Stimulated activated naive CD8-positive, alpha-beta T cell treated with anti-CD3 and anti-CD28 coated beads, Interleukin-15, Interleukin-2, amounts not matched to agents 100 ng/mL and 50 ng/mL, for 24 hours (primary cell): Measurements from ENCODE around the gene MAML3.

Source experiments
- H3K27ac Mint-ChIP-seq: one replicate; pipeline ENCODE4 v1.8.0; 2021; ENCODE audit warnings: mild to moderate bottlenecking, mixed read lengths
- H3K27me3 Mint-ChIP-seq: one replicate; pipeline ENCODE4 v1.8.0; 2021; ENCODE audit warnings: mixed read lengths
- H3K36me3 Mint-ChIP-seq: one replicate; pipeline ENCODE4 v1.8.0; 2021; ENCODE audit warnings: low read depth, mixed read lengths
- H3K4me1 Mint-ChIP-seq: one replicate; pipeline ENCODE4 v1.8.0; 2021; ENCODE audit warnings: low read depth, mixed read lengths
- H3K4me3 Mint-ChIP-seq: one replicate; pipeline ENCODE4 v1.8.0; 2021; ENCODE audit warnings: mild to moderate bottlenecking, mixed read lengths
- H3K9me3 Mint-ChIP-seq: one replicate; pipeline ENCODE4 v1.8.0; 2021; ENCODE audit warnings: mixed read lengths

The MAML3 gene

DNA sequence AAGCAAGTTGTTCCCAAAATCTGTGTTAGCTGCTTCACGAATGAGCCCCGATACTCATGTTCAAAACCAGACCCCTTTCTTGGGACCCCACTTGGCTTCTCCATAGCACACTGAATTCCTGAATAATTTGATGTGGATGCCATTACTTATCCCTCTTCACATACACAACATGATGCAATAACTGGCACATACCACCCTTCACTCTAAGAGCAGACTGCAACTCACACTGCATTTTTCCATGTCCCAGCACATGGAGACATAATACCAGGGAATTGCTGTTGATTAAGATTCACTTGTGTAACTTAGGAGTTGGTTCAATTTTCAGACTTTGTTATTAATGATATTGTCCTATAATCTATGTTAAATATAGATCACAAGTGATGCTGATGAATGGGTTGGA lies 213.4 kb downstream of the MAML3 start:
- Mint-ChIP-seq H3K4me3 (no peak overlapping the region), H3K4me1 (no peaks in the 10 kb centered on the region), H3K27ac (no peak overlapping the region), H3K9me3 (no peaks in the 10 kb centered on the region), H3K27me3 (no peaks in the 10 kb centered on the region), H3K36me3 (no peaks in the 10 kb centered on the region)

DNA sequence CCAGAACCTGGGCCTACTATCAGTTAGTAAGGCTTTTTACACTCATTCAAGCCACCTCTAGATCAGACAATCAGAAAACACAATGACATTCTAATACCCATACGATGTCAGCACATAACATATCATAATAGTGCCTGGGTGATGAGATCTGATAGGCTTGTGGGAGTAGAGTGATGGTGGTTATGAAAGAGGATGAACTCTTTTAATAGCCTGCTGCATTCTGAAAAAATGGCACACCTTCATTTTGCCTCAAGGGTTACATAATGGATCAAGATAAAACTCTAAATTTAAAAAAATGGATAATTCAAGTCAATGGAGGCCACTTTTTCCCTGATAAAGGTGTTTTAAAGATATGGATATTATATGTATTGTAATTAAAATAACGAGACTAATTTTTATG lies 215.6 kb downstream of the MAML3 start:
- H3K27me3 Mint-ChIP-seq = no peaks in the 10 kb centered on the region
- no peaks in the 10 kb centered on the region for H3K4me1 Mint-ChIP-seq
- no peaks in the 10 kb centered on the region for H3K36me3 Mint-ChIP-seq
- no peak overlapping the region for H3K27ac Mint-ChIP-seq
- no peaks in the 10 kb centered on the region for H3K9me3 Mint-ChIP-seq
- H3K4me3 Mint-ChIP-seq = no peak overlapping the region

DNA sequence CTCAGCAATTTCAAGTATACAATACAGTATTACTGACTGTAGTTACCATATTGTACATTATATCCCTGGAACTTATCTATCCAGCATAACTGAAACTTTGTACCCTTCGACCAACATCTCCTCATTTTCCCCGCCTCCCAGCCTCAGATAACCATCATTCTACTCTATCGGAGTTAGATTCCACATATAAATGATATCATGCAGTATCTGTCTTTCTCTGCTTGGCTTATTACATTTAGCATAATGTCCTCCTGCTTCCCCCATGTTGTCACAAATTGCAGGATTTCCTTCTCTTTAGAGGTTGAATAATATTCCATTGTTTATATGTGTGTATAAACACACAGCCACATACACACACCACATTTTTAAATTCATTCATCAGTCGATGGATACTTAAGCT lies 218.1 kb downstream of the MAML3 start:
- H3K27ac Mint-ChIP-seq = no peak overlapping the region
- no peaks in the 10 kb centered on the region for H3K36me3 Mint-ChIP-seq
- H3K27me3 Mint-ChIP-seq = no peaks in the 10 kb centered on the region
- H3K9me3 Mint-ChIP-seq = no peaks in the 10 kb centered on the region
- no peak overlapping the region for H3K4me3 Mint-ChIP-seq
- H3K4me1 Mint-ChIP-seq = no peaks in the 10 kb centered on the region

DNA sequence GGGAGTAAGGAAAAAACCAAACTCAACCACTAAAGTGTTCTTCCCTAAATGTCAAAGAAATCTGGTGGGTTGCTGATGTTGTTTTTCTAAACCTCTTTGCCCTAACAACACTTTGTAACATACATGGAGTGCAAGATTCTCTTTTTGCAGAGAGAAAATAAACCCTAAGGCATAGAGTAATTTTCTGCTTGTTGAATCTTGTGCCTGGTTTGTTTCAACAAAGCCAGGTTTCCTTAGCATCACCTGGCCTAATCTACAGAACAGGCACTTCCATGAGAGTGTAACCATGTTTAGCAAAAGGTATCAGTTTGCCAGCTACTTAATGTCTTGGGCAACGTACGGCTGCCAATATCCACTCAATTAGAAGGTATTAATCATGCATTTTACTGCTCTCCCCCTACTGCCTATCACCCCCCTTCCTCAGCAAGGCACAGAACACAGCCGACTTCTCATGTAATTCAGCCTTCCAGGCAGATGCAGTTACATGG lies 219.2 kb downstream of the MAML3 start:
- Mint-ChIP-seq H3K4me3 (no peak overlapping the region), H3K27me3 (no peaks in the 10 kb centered on the region), H3K4me1 (no peaks in the 10 kb centered on the region), H3K36me3 (no peaks in the 10 kb centered on the region), H3K9me3 (no peaks in the 10 kb centered on the region), H3K27ac (no peak overlapping the region)

DNA sequence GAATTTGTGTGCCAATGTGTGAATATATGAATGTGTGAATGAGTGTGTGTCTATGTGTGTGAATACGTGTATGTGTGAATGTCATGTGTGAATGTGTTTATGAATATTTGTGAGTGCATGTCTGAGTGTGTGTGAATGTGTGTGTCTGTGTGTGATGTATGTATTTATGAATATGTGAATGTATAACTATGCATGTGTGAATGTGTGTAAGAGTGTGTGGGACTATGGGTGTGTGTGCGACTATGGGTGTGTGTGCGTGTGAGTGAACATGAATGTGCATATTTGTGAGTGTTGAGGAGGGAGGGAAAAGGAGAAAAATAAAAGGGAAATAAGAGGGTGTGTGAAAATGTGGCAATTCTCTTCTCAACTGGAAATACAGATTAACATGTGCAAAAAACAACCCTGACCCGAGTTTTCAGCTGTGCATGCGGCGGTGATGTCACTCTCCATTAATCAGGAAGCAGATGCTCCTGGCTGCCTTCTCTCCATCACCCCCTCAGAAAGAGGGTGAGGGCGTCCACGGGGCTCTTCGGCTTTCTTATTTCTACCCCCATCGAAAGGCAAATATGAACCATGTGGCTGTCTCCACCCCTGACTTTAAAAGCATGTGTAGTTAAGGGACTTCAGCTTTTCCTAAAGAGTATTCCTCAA lies 219.8 kb downstream of the MAML3 start:
- no peak overlapping the region for H3K27ac Mint-ChIP-seq
- no peak overlapping the region for H3K4me3 Mint-ChIP-seq
- no peaks in the 10 kb centered on the region for H3K9me3 Mint-ChIP-seq
- no peaks in the 10 kb centered on the region for H3K27me3 Mint-ChIP-seq
- H3K36me3 Mint-ChIP-seq = no peaks in the 10 kb centered on the region
- H3K4me1 Mint-ChIP-seq = no peaks in the 10 kb centered on the region

DNA sequence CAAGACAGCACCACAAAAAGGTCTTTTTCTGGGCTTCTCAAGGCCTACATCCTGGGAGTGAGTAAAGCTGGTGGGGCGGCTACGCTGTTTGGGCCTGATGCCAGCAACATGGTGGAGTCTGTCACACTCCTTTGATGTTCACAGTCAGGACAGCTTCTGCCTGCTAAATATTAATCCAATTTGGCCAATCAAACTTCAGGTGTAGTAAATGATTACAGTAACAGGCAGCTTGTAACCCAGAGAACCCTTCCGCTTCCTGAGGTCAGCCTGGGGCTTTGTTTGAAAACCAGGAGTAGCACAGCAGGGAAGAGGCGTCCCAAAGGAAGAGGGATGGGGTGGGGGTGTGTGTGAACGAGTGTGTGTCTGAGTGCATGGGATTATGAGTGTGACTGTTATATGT lies 220.4 kb downstream of the MAML3 start:
- peaks cover 4% of the 10 kb centered on the region for H3K27me3 Mint-ChIP-seq
- no peaks in the 10 kb centered on the region for H3K9me3 Mint-ChIP-seq

DNA sequence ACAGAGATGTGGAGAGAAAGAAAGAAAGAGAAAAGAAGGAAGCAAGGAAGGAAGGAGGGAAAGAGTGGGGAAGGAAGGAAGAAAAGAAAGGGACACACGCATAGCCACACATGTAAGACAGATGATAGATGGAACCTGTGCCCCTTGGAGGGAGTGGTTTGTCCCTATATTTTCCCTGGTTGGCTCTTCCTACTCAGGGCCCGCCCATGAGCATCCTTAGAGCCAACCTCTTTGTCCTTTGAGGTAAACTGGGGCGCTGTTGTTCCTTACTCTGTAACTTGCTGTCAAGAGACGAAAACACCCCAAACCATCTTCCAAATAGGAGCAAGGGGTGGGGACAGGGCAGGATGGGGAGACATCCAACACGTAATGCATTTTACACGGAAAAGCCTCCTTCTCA lies 220.9 kb downstream of the MAML3 start:
- H3K27ac Mint-ChIP-seq = no peak overlapping the region
- no peaks in the 10 kb centered on the region for H3K4me1 Mint-ChIP-seq
- no peaks in the 10 kb centered on the region for H3K36me3 Mint-ChIP-seq

More for the DNA sequence above, 220.4 kb downstream of the MAML3 start:
- Mint-ChIP-seq H3K27ac (no peak overlapping the region), H3K4me1 (no peaks in the 10 kb centered on the region), H3K4me3 (no peak overlapping the region), H3K36me3 (no peaks in the 10 kb centered on the region)

DNA sequence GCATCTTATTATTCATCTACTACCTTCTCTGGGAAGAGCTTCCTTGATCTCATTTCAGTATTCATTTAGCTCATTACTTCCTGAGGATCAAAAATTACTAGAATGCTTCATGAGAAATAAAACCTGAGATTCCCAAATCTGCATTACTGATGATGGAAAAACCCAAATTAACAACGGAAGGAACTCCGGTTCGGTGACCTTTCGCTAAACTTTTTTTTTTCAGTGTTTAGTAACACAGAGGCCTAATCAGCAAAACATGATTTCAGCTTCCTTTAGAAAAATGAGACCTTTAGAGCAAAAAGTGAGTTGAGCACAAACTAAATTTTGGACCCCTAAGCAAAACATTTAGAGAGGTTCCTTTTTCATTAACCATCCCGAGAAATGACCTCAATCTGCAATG lies 229.2 kb downstream of the MAML3 start:
- no peaks in the 10 kb centered on the region for H3K36me3 Mint-ChIP-seq
- H3K27ac Mint-ChIP-seq = no peak overlapping the region

More for the DNA sequence above, 220.9 kb downstream of the MAML3 start:
- H3K9me3 Mint-ChIP-seq = no peaks in the 10 kb centered on the region
- H3K4me3 Mint-ChIP-seq = no peak overlapping the region
- peaks cover 7% of the 10 kb centered on the region for H3K27me3 Mint-ChIP-seq

DNA sequence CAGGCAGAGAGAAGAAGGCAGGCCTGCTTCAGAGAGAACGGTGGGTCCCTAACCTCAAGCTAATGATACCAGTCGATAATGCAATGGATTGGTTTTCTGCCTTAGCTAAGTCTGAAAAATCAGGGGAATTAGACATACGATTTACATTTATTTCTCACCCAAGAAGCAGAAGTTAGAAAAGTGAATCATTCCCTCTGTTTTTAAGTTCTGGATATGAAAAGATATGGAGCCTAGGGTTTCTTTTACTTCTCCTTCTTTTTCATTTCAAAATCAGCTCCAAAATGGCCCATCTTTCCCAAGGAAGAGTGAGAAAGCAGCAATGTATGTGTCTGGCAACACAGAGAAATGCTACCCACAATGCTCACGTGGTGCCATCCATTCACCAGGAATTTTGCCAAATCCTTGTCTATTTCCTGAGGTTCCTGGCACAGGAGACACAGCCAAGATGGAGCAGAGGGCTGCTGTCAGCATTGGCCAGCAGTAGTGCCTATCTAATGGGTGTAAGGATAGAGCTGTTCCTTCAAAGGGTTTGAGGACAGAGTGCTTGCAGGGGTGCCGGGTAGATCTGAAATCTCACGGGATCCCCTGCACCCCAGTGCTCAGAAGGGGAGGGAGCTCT lies 231.5 kb downstream of the MAML3 start:
- no peaks in the 10 kb centered on the region for H3K36me3 Mint-ChIP-seq
- no peaks in the 10 kb centered on the region for H3K27me3 Mint-ChIP-seq
- H3K4me1 Mint-ChIP-seq = no peaks in the 10 kb centered on the region
- no peak overlapping the region for H3K27ac Mint-ChIP-seq
- H3K4me3 Mint-ChIP-seq = no peak overlapping the region
- H3K9me3 Mint-ChIP-seq = no peaks in the 10 kb centered on the region

More for the DNA sequence above, 229.2 kb downstream of the MAML3 start:
- no peak overlapping the region for H3K4me3 Mint-ChIP-seq
- H3K9me3 Mint-ChIP-seq = no peaks in the 10 kb centered on the region
- no peaks in the 10 kb centered on the region for H3K4me1 Mint-ChIP-seq
- H3K27me3 Mint-ChIP-seq = peaks cover 7% of the 10 kb centered on the region

DNA sequence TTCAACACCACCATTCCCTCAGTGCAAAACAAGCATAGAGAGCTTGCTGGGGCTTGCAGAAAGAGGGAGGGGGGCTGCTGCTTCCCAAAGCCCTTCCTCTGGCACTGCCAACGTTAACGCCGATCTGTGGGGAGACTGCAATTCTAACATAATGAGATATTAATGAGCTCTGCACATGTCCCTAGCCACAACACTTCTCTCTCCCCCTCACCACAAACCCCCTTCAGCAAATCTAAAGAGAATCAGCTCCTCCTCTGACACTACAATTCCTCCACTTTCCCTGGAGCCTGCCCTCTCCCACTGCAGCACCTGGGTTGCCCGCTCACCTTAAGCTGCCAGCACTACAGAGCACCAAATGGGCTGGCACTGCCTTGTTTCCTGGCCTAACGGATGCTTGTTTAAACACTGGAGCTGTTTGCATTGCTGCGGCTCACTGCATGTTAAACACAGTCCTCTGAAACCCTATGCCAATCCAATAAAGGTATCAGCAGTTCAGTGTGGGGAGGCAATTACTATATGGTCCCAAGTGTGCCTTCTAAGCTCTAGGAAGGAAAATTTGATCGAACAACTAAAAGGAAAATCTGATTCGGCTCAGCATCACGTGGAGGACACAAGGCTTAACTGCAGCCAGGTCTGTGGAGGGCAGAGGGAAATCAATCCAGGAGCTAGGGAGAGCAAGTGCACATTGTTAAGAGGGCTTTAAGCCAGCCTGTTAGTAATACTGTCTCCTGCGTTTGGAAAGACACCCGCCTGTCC lies 232.4 kb downstream of the MAML3 start:
- Mint-ChIP-seq H3K27me3 (no peaks in the 10 kb centered on the region), H3K27ac (no peak overlapping the region), H3K4me3 (no peak overlapping the region), H3K4me1 (no peaks in the 10 kb centered on the region), H3K36me3 (no peaks in the 10 kb centered on the region), H3K9me3 (no peaks in the 10 kb centered on the region)

DNA sequence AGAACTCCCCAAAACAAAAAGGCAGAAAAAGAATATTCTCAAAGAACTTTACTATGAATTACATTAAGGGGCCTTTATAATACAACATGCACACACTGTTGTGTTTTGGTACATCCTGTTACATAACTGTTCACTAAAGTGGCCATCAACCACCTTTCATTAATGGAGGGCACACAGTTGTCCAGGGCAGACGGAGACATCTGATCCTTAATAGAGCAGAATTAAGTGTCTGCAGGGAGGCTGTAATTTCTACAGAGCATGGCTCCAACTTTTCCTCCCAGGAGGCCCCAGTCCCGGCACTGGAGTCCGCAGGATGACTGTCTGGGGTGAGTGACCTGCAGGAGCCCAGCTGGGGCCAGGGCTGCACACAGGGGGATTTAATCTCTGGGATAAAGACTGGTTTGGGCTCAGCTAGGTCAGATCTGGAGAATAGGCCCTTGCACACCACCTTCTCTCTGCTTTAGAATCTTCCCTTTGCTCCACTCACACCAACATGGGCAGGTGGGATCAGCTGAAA lies 233.4 kb downstream of the MAML3 start:
- H3K36me3 Mint-ChIP-seq = no peaks in the 10 kb centered on the region
- no peak overlapping the region for H3K27ac Mint-ChIP-seq
- no peaks in the 10 kb centered on the region for H3K4me1 Mint-ChIP-seq
- no peak overlapping the region for H3K4me3 Mint-ChIP-seq
- H3K9me3 Mint-ChIP-seq = no peaks in the 10 kb centered on the region
- H3K27me3 Mint-ChIP-seq = no peaks in the 10 kb centered on the region

DNA sequence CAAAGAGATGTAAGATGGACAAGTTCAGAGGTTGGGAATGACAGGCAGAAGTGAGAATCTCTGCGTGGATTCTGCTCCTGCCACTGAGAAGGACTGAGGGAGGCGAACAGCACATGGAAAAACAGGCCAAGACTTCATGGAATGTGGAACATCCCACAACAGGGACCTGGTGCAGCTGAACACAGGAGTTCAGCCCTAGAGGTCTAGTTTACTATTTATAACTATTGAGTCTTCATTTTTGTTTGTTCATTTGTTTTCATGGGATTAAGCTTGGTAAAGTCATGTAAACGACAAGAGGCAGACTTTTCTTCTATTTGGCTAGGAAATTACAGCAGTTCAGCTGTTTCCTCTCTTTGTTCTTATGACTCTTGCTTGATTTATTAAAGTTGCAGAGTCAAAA lies 234.5 kb downstream of the MAML3 start:
- Mint-ChIP-seq H3K9me3 (no peaks in the 10 kb centered on the region), H3K4me1 (no peaks in the 10 kb centered on the region), H3K36me3 (no peaks in the 10 kb centered on the region), H3K27me3 (no peaks in the 10 kb centered on the region), H3K27ac (no peak overlapping the region), H3K4me3 (no peak overlapping the region)

DNA sequence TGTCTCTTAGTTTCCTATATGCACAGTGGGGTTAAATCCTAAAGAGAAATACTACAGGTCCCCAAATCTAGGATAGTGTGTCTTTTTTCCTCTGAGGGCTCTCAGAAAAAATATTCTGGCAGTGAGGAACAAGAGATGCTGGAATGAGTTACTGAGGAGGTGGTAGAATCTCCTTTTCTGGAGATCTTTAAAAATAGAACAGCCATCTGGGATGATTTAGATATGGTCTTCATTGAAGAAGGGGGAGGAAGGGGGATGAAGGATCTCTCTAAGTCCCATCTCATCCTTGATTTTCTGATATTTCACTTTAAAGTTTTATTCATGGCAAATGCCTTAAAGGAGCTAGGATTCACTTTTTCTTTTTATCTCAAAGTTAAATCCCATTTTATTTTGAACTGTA lies 235.0 kb downstream of the MAML3 start:
- H3K4me3 Mint-ChIP-seq = no peak overlapping the region
- H3K4me1 Mint-ChIP-seq = no peaks in the 10 kb centered on the region
- H3K27me3 Mint-ChIP-seq = no peaks in the 10 kb centered on the region
- H3K27ac Mint-ChIP-seq = no peak overlapping the region
- no peaks in the 10 kb centered on the region for H3K36me3 Mint-ChIP-seq
- no peaks in the 10 kb centered on the region for H3K9me3 Mint-ChIP-seq

DNA sequence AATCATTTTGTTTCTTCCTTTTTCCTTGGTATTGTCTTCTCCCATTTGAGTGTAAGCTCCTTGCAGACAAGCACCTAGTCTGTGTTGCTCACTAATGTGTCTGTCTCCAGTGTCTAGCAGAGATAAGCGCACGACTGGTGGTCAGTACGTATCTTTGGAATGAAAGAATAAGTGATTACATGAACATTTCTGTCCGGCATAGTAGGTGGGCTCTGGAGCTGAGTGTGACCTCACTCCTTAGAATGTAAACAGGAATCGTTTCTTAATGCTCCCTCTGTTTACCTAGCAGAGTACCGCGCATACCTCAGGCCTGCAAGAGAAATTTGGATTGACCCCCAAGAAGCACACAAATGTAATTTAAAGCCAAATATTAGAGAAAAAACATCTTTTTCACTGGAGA lies 235.4 kb downstream of the MAML3 start:
- Mint-ChIP-seq H3K4me1 (no peaks in the 10 kb centered on the region), H3K36me3 (no peaks in the 10 kb centered on the region), H3K27ac (no peak overlapping the region), H3K4me3 (no peak overlapping the region), H3K9me3 (no peaks in the 10 kb centered on the region), H3K27me3 (no peaks in the 10 kb centered on the region)

DNA sequence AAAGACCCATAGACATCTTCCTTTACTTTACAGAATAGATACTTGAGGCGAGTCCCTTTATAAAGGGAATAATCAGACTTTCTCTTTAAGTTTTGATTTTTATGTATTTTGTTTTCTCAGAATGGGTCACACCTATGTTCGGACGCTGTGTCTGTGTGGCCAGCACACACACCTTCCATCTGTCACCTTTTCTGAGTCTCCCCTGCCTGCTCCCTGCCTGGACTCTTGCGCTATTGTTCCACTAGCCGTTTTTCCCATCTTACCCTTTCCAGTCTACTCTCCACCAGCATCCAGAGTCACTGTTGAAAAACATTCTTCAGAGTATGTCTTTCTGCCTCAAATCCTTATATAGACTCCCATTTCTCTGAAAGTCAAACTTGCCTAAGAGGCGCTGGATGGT lies 236.1 kb downstream of the MAML3 start:
- H3K4me3 Mint-ChIP-seq = no peak overlapping the region
- H3K27ac Mint-ChIP-seq = no peak overlapping the region

More for the DNA sequence above, 236.1 kb downstream of the MAML3 start:
- Mint-ChIP-seq H3K9me3 (no peaks in the 10 kb centered on the region), H3K4me1 (no peaks in the 10 kb centered on the region), H3K27me3 (no peaks in the 10 kb centered on the region), H3K36me3 (no peaks in the 10 kb centered on the region)
